GM23338 (cell line): Measurements from ENCODE around the gene S100A3. TPM values are rescaled to one million over a fixed set of nuclear protein-coding genes. Genes with fewer than 3 reads are reported as not detected.

Experiments used
- ATAC-seq: fragments of 200-7000 bp; cut with Tn5 transposase; 3 replicates; pipeline ENCODE4 v1.9.1; 2020
- DNase-seq: peaks from one replicate; pipeline ENCODE4 v3.0.0-alpha.2; 2015; ENCODE audit warnings: low spot score
- H2AFZ ChIP-seq: fragments of 200-600 bp; sonication (generic); 2 replicates; pipeline ENCODE4 v1.8.0; 2016; ENCODE audit warnings: antibody characterized with exemption, mild to moderate bottlenecking, moderate library complexity
- H3F3A ChIP-seq: fragments of 200-600 bp; sonication (generic); replicated peaks from 2 replicates; pipeline ENCODE4 v1.8.0; 2017; ENCODE audit warnings: antibody characterized with exemption, mixed run types, low read depth
- H3K27ac ChIP-seq: fragments of 200-600 bp; sonication (generic); 2 replicates; pipeline ENCODE4 v1.6.1; 2016; ENCODE audit warnings: low read depth
- H3K27me3 ChIP-seq: fragments of 200-600 bp; sonication (generic); 2 replicates; pipeline ENCODE4 v1.8.0; 2016; ENCODE audit warnings: mild to moderate bottlenecking, mixed run types, moderate library complexity; ENCODE audit not compliant: insufficient read depth
- H3K36me3 ChIP-seq: fragments of 200-600 bp; sonication (generic); 2 replicates; pipeline ENCODE4 v1.8.0; 2016; ENCODE audit warnings: mild to moderate bottlenecking; ENCODE audit not compliant: insufficient read depth
- H3K4me1 ChIP-seq: fragments of 200-600 bp; sonication (generic); 2 replicates; pipeline ENCODE4 v1.8.0; 2016; ENCODE audit warnings: mild to moderate bottlenecking, moderate library complexity; ENCODE audit not compliant: insufficient read depth
- H3K4me2 ChIP-seq: fragments of 200-600 bp; sonication (generic); 2 replicates; pipeline ENCODE4 v1.7.1; 2017; ENCODE audit warnings: mixed run types
- H3K4me3 ChIP-seq: fragments of 200-600 bp; sonication (generic); 2 replicates; pipeline ENCODE4 v1.6.1; 2016; ENCODE audit warnings: mixed run types
- H3K79me2 ChIP-seq: fragments of 200-600 bp; sonication (generic); replicated peaks from 2 replicates; pipeline ENCODE4 v1.8.0; 2017; ENCODE audit warnings: mild to moderate bottlenecking; ENCODE audit not compliant: insufficient read depth
- H3K9me2 ChIP-seq: fragments of 200-600 bp; sonication (generic); 2 replicates; pipeline ENCODE4 v1.8.0; 2017; ENCODE audit not compliant: insufficient read depth
- H4K20me1 ChIP-seq: fragments of 200-600 bp; sonication (generic); replicated peaks from 2 replicates; pipeline ENCODE4 v1.8.0; 2017; ENCODE audit warnings: mild to moderate bottlenecking; ENCODE audit not compliant: insufficient read depth
- H3K27ac Mint-ChIP-seq: 2 replicates; pipeline ENCODE4 v1.8.0; 2020; ENCODE audit warnings: inconsistent platforms, mild to moderate bottlenecking, moderate library complexity, mixed read lengths
- H3K27me3 Mint-ChIP-seq: 3 replicates; pipeline ENCODE4 v1.8.0; 2022; ENCODE audit warnings: low read depth, mild to moderate bottlenecking, moderate library complexity, mixed read lengths, inconsistent platforms; ENCODE audit not compliant: insufficient read depth, poor library complexity
- H3K36me3 Mint-ChIP-seq: 3 replicates; pipeline ENCODE4 v1.8.0; 2021; ENCODE audit warnings: low read depth, mild to moderate bottlenecking, inconsistent platforms, moderate library complexity, mixed read lengths
- H3K4me1 Mint-ChIP-seq: 3 replicates; pipeline ENCODE4 v1.8.0; 2020; ENCODE audit warnings: mild to moderate bottlenecking, inconsistent platforms, mixed read lengths
- H3K4me3 Mint-ChIP-seq: 3 replicates; pipeline ENCODE4 v1.8.0; 2021; ENCODE audit warnings: moderate library complexity, mild to moderate bottlenecking, inconsistent platforms, mixed read lengths
- H3K9me3 Mint-ChIP-seq: 3 replicates; pipeline ENCODE4 v1.8.0; 2020; ENCODE audit warnings: moderate library complexity, mild to moderate bottlenecking, inconsistent platforms, mixed read lengths
- JUNB ChIP-seq: IDR thresholded peaks from one replicate; pipeline ENCODE4 v1.6.1; 2016; ENCODE audit warnings: antibody characterized with exemption; ENCODE audit not compliant: unreplicated experiment
- NANOG ChIP-seq: IDR thresholded peaks from 2 replicates; pipeline ENCODE4 v1.6.1; 2016; ENCODE audit warnings: antibody characterized with exemption, borderline replicate concordance
- polyA plus RNA-seq: library from polyadenylated mRNA; unstranded; fragments of >200 nt; fragmentation: Nextera tagmentation; extraction: Ambion mirVana; gene quantifications from 2 replicates; pipeline ENCODE4 v1.2.1, GENCODE V29; 2016
- total RNA-seq: library from RNA; depleted of rRNA; stranded (reverse); fragments of >200 nt; shearing (Covaris generic); gene quantifications from 2 replicates; pipeline ENCODE4 v1.2.3, GENCODE V29; 2014; rRNA removed

S100A3 gene
- total and polyA plus RNA-seq, 2 experiments from 2014 or later: not detected

DNA sequence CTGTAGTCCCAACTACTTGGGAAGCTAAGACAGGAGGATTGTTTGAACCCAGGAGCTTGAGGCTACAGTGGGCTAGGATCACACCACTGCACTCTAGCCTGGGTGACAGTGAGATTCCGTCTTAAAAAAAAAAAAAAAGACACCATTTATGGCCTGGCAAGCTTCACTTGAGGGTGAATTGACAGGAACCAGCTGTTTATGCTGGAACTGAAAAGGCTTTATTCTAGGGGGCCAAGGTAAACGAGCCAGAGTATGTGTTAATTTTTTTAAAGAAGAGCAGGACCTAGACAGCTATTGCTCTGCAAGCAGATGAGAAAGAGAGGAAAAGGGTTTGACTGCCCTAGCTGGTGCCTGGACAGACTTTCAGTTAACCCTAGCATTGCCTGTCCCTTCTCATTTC, 50.3 kb downstream of the S100A3 start:
- H3K4me2 ChIP-seq: no peak overlapping the region
- H3K4me3 ChIP-seq: no peak overlapping the region
- DNase-seq (no peak), ATAC-seq (no peak)
- TF ChIP-seq JUNB: no peak
- no peak for TF ChIP-seq NANOG
- H2AFZ ChIP-seq: no peak overlapping the region
- H3K27ac ChIP-seq: no peak overlapping the region
- H3K27ac Mint-ChIP-seq: no peak overlapping the region
- no peaks in the 10 kb centered on the region for H3K9me3 Mint-ChIP-seq
- H4K20me1 ChIP-seq: no peaks in the 10 kb centered on the region
- H3K79me2 ChIP-seq: no peaks in the 10 kb centered on the region
- no peaks in the 10 kb centered on the region for H3F3A ChIP-seq
- no peaks in the 10 kb centered on the region for H3K27me3 ChIP-seq
- no peaks in the 10 kb centered on the region for H3K36me3 Mint-ChIP-seq
- no peak overlapping the region for H3K4me3 Mint-ChIP-seq
- no peaks in the 10 kb centered on the region for H3K9me2 ChIP-seq
- peaks cover 22% of the 10 kb centered on the region for H3K4me1 Mint-ChIP-seq
- H3K36me3 ChIP-seq: no peaks in the 10 kb centered on the region
- H3K27me3 Mint-ChIP-seq: peaks cover 2% of the 10 kb centered on the region
- H3K4me1 ChIP-seq: peaks cover 5% of the 10 kb centered on the region

Other genes with a start within 250 kb of the S100A3 start
- not detected in 2 replicates for gene PGLYRP3, start 236.3 kb downstream of the S100A3 start, total RNA-seq
- not detected in 2 replicates for gene PGLYRP3, start 236.3 kb downstream of the S100A3 start, polyA plus RNA-seq
- gene PGLYRP4, start 200.4 kb downstream of the S100A3 start, total RNA-seq: not detected in 2 replicates
- not detected in 2 replicates for gene PGLYRP4, start 200.4 kb downstream of the S100A3 start, polyA plus RNA-seq
- gene S100A9, start 191.4 kb downstream of the S100A3 start, total RNA-seq: not detected in 2 replicates
- not detected in 2 replicates for gene S100A9, start 191.4 kb downstream of the S100A3 start, polyA plus RNA-seq
- not detected in 2 replicates for gene S100A12, start 173.6 kb downstream of the S100A3 start, total RNA-seq
- not detected in 2 replicates for gene S100A12, start 173.6 kb downstream of the S100A3 start, polyA plus RNA-seq
- not detected in 2 replicates for gene S100A8, start 158.2 kb downstream of the S100A3 start, total RNA-seq
- not detected in 2 replicates for gene S100A8, start 158.2 kb downstream of the S100A3 start, polyA plus RNA-seq
- gene S100A7A, start 132.7 kb downstream of the S100A3 start, total RNA-seq: not detected in 2 replicates
- not detected in 2 replicates for gene S100A7A, start 132.7 kb downstream of the S100A3 start, polyA plus RNA-seq
- gene S100A7, start 88.6 kb downstream of the S100A3 start, total RNA-seq: not detected in 2 replicates
- not detected in 2 replicates for gene S100A7, start 88.6 kb downstream of the S100A3 start, polyA plus RNA-seq
- gene S100A6, start 13.3 kb downstream of the S100A3 start, total RNA-seq: 7.3 and 9.4 TPM in 2 replicates
- 77.5 and 98.0 TPM in 2 replicates for gene S100A6, start 13.3 kb downstream of the S100A3 start, polyA plus RNA-seq
- not detected in 2 replicates for gene S100A5, start 8.3 kb downstream of the S100A3 start, total RNA-seq
- gene S100A5, start 8.3 kb downstream of the S100A3 start, polyA plus RNA-seq: 0.47 TPM in 1 of 2 replicates, not detected in the other
- 8.2 and 14.2 TPM in 2 replicates for gene S100A4, start 3.5 kb downstream of the S100A3 start, total RNA-seq
- 34.6 and 36.0 TPM in 2 replicates for gene S100A4, start 3.5 kb downstream of the S100A3 start, polyA plus RNA-seq
- gene S100A2, start 16.6 kb upstream of the S100A3 start, total RNA-seq: 0.66 TPM in 1 of 2 replicates, not detected in the other
- gene S100A2, start 16.6 kb upstream of the S100A3 start, polyA plus RNA-seq: 0.89 and 1.1 TPM in 2 replicates
- gene S100A16, start 63.9 kb upstream of the S100A3 start, total RNA-seq: 10.6 and 20.4 TPM in 2 replicates
- gene S100A16, start 63.9 kb upstream of the S100A3 start, polyA plus RNA-seq: 10.5 and 13.0 TPM in 2 replicates
- gene S100A14, start 67.1 kb upstream of the S100A3 start, total RNA-seq: 0.28 TPM in 1 of 2 replicates, not detected in the other
- 0.53 and 0.64 TPM in 2 replicates for gene S100A14, start 67.1 kb upstream of the S100A3 start, polyA plus RNA-seq
- gene S100A13, start 78.2 kb upstream of the S100A3 start, total RNA-seq: 32.7 and 35.3 TPM in 2 replicates
- 165 and 182 TPM in 2 replicates for gene S100A13, start 78.2 kb upstream of the S100A3 start, polyA plus RNA-seq
- gene S100A1, start 79.2 kb upstream of the S100A3 start, total RNA-seq: 0.66 TPM in 1 of 2 replicates, not detected in the other
- 0.13 TPM in 1 of 2 replicates, not detected in the other for gene S100A1, start 79.2 kb upstream of the S100A3 start, polyA plus RNA-seq
- gene CHTOP, start 84.8 kb upstream of the S100A3 start, total RNA-seq: 68.9 and 73.4 TPM in 2 replicates
- gene CHTOP, start 84.8 kb upstream of the S100A3 start, polyA plus RNA-seq: 86.6 and 97.8 TPM in 2 replicates
- 25.6 and 28.1 TPM in 2 replicates for gene SNAPIN, start 109.4 kb upstream of the S100A3 start, total RNA-seq
- 43.7 and 48.5 TPM in 2 replicates for gene SNAPIN, start 109.4 kb upstream of the S100A3 start, polyA plus RNA-seq
- 314 and 337 TPM in 2 replicates for gene ILF2, start 121.7 kb upstream of the S100A3 start, total RNA-seq
- 204 and 214 TPM in 2 replicates for gene ILF2, start 121.7 kb upstream of the S100A3 start, polyA plus RNA-seq
- gene NPR1, start 129.4 kb upstream of the S100A3 start, total RNA-seq: 8.5 and 9.0 TPM in 2 replicates
- 3.3 and 3.7 TPM in 2 replicates for gene NPR1, start 129.4 kb upstream of the S100A3 start, polyA plus RNA-seq
- 51.3 and 51.5 TPM in 2 replicates for gene INTS3, start 178.8 kb upstream of the S100A3 start, total RNA-seq
- gene INTS3, start 178.8 kb upstream of the S100A3 start, polyA plus RNA-seq: 21.5 and 22.7 TPM in 2 replicates
- gene SLC27A3, start 226.1 kb upstream of the S100A3 start, total RNA-seq: 18.8 and 24.2 TPM in 2 replicates
- 26.3 and 27.1 TPM in 2 replicates for gene SLC27A3, start 226.1 kb upstream of the S100A3 start, polyA plus RNA-seq